K562 (cell line): Measurements from ENCODE around the gene CIAPIN1. TPM values are rescaled to one million over a fixed set of nuclear protein-coding genes. Genes with fewer than 3 reads are reported as not detected.
A peak's percentile ranks its signal among the peaks of the same experiment; 100 is the strongest.

Experiments
- ARNT ChIP-seq, 2 experiments: fragments of 450-650 bp; IDR thresholded peaks; 2 replicates each; pipeline ENCODE4 v1.6.1; 2016; ENCODE audit warnings: mild to moderate bottlenecking in 1 of 2
- CHD1 ChIP-seq: fragments of 200-600 bp; sonication (generic); IDR thresholded peaks from one replicate; pipeline ENCODE4 v1.6.1; 2012; ENCODE audit warnings: mild to moderate bottlenecking, moderate library complexity, low read length, inconsistent platforms
- FUS ChIP-seq: fragments of 200-400 bp; formaldehyde crosslinking; optimal IDR thresholded peaks from 2 replicates; pipeline ENCODE3; 2017; ENCODE audit warnings: low read depth, low read length
- GTF2A2 ChIP-seq: IDR thresholded peaks from 2 replicates; pipeline ENCODE4 v1.6.1; 2016; ENCODE audit warnings: mild to moderate bottlenecking, missing genetic modification characterization, missing compliant biosample characterization
- MCM3 ChIP-seq: fragments of 450-650 bp; IDR thresholded peaks from 2 replicates; pipeline ENCODE4 v1.6.1; 2016
- NFRKB ChIP-seq: fragments of 450-650 bp; IDR thresholded peaks from 2 replicates; pipeline ENCODE4 v1.6.1; 2016; ENCODE audit warnings: low read depth
- ZNF696 ChIP-seq: fragments of 250-450 bp; sonication (Bioruptor Pico); conservative IDR thresholded peaks from 2 replicates; pipeline ENCODE4 v1.4.0; 2020; ENCODE audit warnings: mild to moderate bottlenecking, moderate library complexity
- ZNF830 ChIP-seq: fragments of 250-450 bp; sonication (Bioruptor Pico); IDR thresholded peaks from 2 replicates; pipeline ENCODE4 v1.5.0; 2021; ENCODE audit warnings: mild to moderate bottlenecking
- polyA plus RNA-seq, 8 experiments: library from polyadenylated mRNA; depleted of rRNA in 4 of 8; stranded (reverse) in 5 of 8; unstranded in 3 of 8; fragments of >200 nt; fragmentation: Nextera tagmentation in 2 of 8; fragmentation: Illumina TruSeq in 1 of 8; extraction: Ambion mirVana in 2 of 8; extraction: Trizol in 1 of 8; gene quantifications; 2 replicates each; pipeline versions ENCODE4 v1.2.1 to v1.2.3, GENCODE V29; 2011 to 2014; ENCODE audit warnings: inconsistent platforms in 1 of 8, missing spikeins in 1 of 8
- total RNA-seq, 7 experiments: library from RNA; depleted of rRNA in 6 of 7; stranded (reverse); fragments of >200 nt in 6 of 7; fragmentation: Illumina TruSeq in 2 of 7; extraction: Trizol in 2 of 7; gene quantifications; 2 replicates each; pipeline versions ENCODE4 v1.2.1 to v1.2.3, GENCODE V29; 2011 to 2021; ENCODE audit warnings: low replicate concordance in 1 of 7
- TF ChIP-seq, protein P1 (sequence below): fragments of 250-450 bp; sonication (Bioruptor Pico); IDR thresholded peaks from 2 replicates; pipeline ENCODE4 v1.4.0; 2020; ENCODE audit warnings: mild to moderate bottlenecking, moderate library complexity
- TF ChIP-seq, protein P2 (sequence below): fragments of 250-450 bp; sonication (Bioruptor Pico); IDR thresholded peaks from 2 replicates; pipeline ENCODE4 v1.8.0; 2022; ENCODE audit warnings: moderate library complexity, mild to moderate bottlenecking, inconsistent platforms
- TF ChIP-seq, protein P3 (sequence below): fragments of 250-450 bp; sonication (Bioruptor Pico); IDR thresholded peaks from 2 replicates; pipeline ENCODE4 v1.6.1; 2021; ENCODE audit warnings: mild to moderate bottlenecking
- TF ChIP-seq, protein P4 (sequence below): fragments of 450-650 bp; IDR thresholded peaks from 2 replicates; pipeline ENCODE4 v1.6.1; 2016; ENCODE audit warnings: mild to moderate bottlenecking, moderate library complexity

CIAPIN1 gene
- total and polyA plus RNA-seq, 9 of the 15 experiments (the other 6 are each of a cell fraction or from before 2014, with no cell fraction given): 71.8 to 263 (median 95.7) TPM

DNA sequence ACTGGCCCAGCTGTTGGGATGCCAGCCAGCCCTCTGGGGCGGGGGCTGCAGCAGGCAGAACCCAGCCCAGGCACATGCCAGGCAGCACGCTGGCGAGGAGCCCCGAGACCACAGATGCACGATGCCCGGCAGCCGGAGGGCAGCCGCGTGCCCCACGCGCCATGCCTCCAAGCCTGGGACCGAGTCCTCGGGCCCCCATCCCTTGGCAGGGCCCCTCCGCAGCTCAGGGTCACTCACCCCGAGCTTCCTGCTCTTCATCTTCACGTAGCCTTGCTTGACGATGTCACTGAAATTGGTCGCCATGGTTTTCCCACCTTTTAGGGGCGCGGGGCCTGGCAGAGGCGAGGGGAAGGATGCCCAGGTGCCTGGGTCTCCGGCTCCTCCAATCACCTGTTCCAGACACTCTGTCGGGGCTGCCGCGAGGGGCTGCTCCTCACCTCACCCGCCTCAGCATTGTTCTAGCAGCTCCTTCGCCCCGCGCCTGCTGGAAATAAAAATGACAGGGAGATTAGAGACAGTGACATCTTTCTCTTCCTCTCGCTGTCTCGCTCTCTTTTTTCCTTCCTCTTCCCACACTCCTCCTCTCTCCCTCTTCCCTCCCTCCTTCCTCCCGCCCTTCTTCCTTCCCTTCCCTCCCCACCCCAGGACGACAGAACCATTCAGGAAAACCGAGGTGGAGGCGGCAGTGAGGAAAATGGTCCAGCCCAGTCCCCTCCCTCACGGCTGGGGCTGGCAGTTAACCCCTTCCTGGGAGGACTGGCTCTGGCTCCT is 32.2 kb upstream of the CIAPIN1 start (continued):
- TF ChIP-seq, protein P1, sequence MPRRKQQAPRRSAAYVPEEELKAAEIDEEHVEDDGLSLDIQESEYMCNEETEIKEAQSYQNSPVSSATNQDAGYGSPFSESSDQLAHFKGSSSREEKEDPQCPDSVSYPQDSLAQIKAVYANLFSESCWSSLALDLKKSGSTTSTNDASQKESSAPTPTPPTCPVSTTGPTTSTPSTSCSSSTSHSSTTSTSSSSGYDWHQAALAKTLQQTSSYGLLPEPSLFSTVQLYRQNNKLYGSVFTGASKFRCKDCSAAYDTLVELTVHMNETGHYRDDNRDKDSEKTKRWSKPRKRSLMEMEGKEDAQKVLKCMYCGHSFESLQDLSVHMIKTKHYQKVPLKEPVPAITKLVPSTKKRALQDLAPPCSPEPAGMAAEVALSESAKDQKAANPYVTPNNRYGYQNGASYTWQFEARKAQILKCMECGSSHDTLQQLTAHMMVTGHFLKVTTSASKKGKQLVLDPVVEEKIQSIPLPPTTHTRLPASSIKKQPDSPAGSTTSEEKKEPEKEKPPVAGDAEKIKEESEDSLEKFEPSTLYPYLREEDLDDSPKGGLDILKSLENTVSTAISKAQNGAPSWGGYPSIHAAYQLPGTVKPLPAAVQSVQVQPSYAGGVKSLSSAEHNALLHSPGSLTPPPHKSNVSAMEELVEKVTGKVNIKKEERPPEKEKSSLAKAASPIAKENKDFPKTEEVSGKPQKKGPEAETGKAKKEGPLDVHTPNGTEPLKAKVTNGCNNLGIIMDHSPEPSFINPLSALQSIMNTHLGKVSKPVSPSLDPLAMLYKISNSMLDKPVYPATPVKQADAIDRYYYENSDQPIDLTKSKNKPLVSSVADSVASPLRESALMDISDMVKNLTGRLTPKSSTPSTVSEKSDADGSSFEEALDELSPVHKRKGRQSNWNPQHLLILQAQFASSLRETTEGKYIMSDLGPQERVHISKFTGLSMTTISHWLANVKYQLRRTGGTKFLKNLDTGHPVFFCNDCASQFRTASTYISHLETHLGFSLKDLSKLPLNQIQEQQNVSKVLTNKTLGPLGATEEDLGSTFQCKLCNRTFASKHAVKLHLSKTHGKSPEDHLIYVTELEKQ: no peak
- TF ChIP-seq GTF2A2 (tag) (no peak), MCM3 (no peak), ZNF830 (no peak), CHD1 (no peak), FUS (no peak), ZNF696 (CRISPR knock-in tag) (no peak), ARNT (IDR thresholded peaks at IDR 0.05) (no peak), NFRKB (0 out of 2 replicates have a peak, but pooled peaks have one; percentile 8)
- TF ChIP-seq, protein P2, sequence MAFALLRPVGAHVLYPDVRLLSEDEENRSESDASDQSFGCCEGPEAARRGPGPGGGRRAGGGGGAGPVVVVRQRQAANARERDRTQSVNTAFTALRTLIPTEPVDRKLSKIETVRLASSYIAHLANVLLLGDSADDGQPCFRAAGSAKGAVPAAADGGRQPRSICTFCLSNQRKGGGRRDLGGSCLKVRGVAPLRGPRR (CRISPR knock-in tag): no peak
- TF ChIP-seq, protein P3, sequence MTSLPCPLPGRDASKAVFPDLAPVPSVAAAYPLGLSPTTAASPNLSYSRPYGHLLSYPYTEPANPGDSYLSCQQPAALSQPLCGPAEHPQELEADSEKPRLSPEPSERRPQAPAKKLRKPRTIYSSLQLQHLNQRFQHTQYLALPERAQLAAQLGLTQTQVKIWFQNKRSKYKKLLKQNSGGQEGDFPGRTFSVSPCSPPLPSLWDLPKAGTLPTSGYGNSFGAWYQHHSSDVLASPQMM (CRISPR knock-in tag): no peak
- TF ChIP-seq, protein P4, sequence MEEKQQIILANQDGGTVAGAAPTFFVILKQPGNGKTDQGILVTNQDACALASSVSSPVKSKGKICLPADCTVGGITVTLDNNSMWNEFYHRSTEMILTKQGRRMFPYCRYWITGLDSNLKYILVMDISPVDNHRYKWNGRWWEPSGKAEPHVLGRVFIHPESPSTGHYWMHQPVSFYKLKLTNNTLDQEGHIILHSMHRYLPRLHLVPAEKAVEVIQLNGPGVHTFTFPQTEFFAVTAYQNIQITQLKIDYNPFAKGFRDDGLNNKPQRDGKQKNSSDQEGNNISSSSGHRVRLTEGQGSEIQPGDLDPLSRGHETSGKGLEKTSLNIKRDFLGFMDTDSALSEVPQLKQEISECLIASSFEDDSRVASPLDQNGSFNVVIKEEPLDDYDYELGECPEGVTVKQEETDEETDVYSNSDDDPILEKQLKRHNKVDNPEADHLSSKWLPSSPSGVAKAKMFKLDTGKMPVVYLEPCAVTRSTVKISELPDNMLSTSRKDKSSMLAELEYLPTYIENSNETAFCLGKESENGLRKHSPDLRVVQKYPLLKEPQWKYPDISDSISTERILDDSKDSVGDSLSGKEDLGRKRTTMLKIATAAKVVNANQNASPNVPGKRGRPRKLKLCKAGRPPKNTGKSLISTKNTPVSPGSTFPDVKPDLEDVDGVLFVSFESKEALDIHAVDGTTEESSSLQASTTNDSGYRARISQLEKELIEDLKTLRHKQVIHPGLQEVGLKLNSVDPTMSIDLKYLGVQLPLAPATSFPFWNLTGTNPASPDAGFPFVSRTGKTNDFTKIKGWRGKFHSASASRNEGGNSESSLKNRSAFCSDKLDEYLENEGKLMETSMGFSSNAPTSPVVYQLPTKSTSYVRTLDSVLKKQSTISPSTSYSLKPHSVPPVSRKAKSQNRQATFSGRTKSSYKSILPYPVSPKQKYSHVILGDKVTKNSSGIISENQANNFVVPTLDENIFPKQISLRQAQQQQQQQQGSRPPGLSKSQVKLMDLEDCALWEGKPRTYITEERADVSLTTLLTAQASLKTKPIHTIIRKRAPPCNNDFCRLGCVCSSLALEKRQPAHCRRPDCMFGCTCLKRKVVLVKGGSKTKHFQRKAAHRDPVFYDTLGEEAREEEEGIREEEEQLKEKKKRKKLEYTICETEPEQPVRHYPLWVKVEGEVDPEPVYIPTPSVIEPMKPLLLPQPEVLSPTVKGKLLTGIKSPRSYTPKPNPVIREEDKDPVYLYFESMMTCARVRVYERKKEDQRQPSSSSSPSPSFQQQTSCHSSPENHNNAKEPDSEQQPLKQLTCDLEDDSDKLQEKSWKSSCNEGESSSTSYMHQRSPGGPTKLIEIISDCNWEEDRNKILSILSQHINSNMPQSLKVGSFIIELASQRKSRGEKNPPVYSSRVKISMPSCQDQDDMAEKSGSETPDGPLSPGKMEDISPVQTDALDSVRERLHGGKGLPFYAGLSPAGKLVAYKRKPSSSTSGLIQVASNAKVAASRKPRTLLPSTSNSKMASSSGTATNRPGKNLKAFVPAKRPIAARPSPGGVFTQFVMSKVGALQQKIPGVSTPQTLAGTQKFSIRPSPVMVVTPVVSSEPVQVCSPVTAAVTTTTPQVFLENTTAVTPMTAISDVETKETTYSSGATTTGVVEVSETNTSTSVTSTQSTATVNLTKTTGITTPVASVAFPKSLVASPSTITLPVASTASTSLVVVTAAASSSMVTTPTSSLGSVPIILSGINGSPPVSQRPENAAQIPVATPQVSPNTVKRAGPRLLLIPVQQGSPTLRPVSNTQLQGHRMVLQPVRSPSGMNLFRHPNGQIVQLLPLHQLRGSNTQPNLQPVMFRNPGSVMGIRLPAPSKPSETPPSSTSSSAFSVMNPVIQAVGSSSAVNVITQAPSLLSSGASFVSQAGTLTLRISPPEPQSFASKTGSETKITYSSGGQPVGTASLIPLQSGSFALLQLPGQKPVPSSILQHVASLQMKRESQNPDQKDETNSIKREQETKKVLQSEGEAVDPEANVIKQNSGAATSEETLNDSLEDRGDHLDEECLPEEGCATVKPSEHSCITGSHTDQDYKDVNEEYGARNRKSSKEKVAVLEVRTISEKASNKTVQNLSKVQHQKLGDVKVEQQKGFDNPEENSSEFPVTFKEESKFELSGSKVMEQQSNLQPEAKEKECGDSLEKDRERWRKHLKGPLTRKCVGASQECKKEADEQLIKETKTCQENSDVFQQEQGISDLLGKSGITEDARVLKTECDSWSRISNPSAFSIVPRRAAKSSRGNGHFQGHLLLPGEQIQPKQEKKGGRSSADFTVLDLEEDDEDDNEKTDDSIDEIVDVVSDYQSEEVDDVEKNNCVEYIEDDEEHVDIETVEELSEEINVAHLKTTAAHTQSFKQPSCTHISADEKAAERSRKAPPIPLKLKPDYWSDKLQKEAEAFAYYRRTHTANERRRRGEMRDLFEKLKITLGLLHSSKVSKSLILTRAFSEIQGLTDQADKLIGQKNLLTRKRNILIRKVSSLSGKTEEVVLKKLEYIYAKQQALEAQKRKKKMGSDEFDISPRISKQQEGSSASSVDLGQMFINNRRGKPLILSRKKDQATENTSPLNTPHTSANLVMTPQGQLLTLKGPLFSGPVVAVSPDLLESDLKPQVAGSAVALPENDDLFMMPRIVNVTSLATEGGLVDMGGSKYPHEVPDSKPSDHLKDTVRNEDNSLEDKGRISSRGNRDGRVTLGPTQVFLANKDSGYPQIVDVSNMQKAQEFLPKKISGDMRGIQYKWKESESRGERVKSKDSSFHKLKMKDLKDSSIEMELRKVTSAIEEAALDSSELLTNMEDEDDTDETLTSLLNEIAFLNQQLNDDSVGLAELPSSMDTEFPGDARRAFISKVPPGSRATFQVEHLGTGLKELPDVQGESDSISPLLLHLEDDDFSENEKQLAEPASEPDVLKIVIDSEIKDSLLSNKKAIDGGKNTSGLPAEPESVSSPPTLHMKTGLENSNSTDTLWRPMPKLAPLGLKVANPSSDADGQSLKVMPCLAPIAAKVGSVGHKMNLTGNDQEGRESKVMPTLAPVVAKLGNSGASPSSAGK: no peak
